MM.1S (cell line): ENCODE results near the gene MSANTD1.

ENCODE experiments used
- CTCF ChIP-seq: fragments of 300-600 bp; sonication (generic); IDR thresholded peaks from 2 replicates; pipeline ENCODE4 v1.5.1; 2016; ENCODE audit warnings: antibody characterized with exemption, low read length, mixed read lengths
- EZH2 ChIP-seq: fragments of 300-600 bp; sonication (generic); optimal IDR thresholded peaks from 2 replicates; pipeline ENCODE3; 2017; ENCODE audit warnings: low read depth, mild to moderate bottlenecking, antibody characterized with exemption, low read length, mixed read lengths

GRCh38 chr4:3301450-3302172 lies 52.7 kb downstream of the MSANTD1 start:
- TF ChIP-seq EZH2 (no peak), CTCF (no peak)
